ENCODE data around the gene VWA2.

The VWA2 gene

DNA sequence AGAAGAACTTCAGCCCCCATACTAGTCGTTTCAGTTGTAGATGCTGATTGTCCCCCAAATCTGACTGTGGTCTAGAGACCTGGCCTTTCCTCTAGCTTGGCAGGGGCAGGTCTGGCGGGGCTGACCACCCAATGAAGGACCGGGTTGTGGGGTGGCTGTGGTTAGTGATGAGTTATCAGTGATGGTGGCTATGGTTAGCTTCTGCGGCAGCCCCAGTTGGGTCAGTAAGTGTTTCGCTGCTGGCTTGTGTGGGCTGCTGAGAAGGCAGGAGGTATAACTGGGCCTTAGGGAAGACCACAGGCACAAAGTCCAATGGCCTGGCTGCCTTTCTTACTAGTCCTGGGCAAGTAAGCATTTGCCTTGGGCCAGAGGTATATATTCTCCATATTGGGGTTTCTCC, 21.3 kb downstream of the VWA2 start:
- ChIA-PET CTCF (interaction anchor here (1.2 kb wide), 1 partner anchor 13 kb away, joined by 3 read pairs; no protein-coding TSS in a partner anchor), POLR2A (no interaction called here)
- no peaks in the 10 kb centered on the region for H3K9me3 ChIP-seq (ENCODE audit: control insufficient read depth, insufficient read depth, low read depth, low read length)
- H3K27ac ChIP-seq (ENCODE audit: extremely low read depth, low read depth, low read length), result no peak overlapping the region
- H3K4me3 ChIP-seq (ENCODE audit: low read depth, low read length), result no peak overlapping the region
- H3K36me3 ChIP-seq (ENCODE audit: control insufficient read depth in 2 of 2, insufficient read depth in 1 of 2, low read length in 2 of 2), result no peaks in the 10 kb centered on the region
- peaks cover 4% of the 10 kb centered on the region; the same call in 1 of the 2 replicates for H3K4me1 ChIP-seq (ENCODE audit: control insufficient read depth, insufficient read depth, low read length)
- TF ChIP-seq, protein P1, sequence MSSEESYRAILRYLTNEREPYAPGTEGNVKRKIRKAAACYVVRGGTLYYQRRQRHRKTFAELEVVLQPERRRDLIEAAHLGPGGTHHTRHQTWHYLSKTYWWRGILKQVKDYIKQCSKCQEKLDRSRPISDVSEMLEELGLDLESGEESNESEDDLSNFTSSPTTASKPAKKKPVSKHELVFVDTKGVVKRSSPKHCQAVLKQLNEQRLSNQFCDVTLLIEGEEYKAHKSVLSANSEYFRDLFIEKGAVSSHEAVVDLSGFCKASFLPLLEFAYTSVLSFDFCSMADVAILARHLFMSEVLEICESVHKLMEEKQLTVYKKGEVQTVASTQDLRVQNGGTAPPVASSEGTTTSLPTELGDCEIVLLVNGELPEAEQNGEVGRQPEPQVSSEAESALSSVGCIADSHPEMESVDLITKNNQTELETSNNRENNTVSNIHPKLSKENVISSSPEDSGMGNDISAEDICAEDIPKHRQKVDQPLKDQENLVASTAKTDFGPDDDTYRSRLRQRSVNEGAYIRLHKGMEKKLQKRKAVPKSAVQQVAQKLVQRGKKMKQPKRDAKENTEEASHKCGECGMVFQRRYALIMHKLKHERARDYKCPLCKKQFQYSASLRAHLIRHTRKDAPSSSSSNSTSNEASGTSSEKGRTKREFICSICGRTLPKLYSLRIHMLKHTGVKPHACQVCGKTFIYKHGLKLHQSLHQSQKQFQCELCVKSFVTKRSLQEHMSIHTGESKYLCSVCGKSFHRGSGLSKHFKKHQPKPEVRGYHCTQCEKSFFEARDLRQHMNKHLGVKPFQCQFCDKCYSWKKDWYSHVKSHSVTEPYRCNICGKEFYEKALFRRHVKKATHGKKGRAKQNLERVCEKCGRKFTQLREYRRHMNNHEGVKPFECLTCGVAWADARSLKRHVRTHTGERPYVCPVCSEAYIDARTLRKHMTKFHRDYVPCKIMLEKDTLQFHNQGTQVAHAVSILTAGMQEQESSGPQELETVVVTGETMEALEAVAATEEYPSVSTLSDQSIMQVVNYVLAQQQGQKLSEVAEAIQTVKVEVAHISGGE (tag by site-specific recombination; conservative IDR thresholded peaks at IDR 0.05; ENCODE audit: low read depth), result no peak
- TF ChIP-seq ZNF10 (tag by site-specific recombination; IDR thresholded peaks at IDR 0.05) (no peak), ZNF660 (tag by site-specific recombination; IDR thresholded peaks at IDR 0.05) (no peak), GLIS1 (tag by site-specific recombination; IDR thresholded peaks at IDR 0.05) (no peak), ZNF133 (tag by site-specific recombination; IDR thresholded peaks at IDR 0.05) (no peak), ZNF530 (tag by site-specific recombination; IDR thresholded peaks at IDR 0.05; ENCODE audit: low read depth) (no peak), ZFP3 (tag by site-specific recombination; IDR thresholded peaks at IDR 0.05; ENCODE audit: low read depth) (no peak), ZBTB7A (tag by site-specific recombination; IDR thresholded peaks at IDR 0.05; ENCODE audit: low read depth) (no peak), BCL11A (tag by site-specific recombination; IDR thresholded peaks at IDR 0.05; ENCODE audit: low read depth) (no peak), ZNF16 (tag by site-specific recombination; IDR thresholded peaks at IDR 0.05; ENCODE audit: low read depth) (no peak), OVOL3 (tag by site-specific recombination; IDR thresholded peaks at IDR 0.05) (no peak), ZNF549 (tag by site-specific recombination; IDR thresholded peaks at IDR 0.05) (no peak)
- TF ChIP-seq, protein P2, sequence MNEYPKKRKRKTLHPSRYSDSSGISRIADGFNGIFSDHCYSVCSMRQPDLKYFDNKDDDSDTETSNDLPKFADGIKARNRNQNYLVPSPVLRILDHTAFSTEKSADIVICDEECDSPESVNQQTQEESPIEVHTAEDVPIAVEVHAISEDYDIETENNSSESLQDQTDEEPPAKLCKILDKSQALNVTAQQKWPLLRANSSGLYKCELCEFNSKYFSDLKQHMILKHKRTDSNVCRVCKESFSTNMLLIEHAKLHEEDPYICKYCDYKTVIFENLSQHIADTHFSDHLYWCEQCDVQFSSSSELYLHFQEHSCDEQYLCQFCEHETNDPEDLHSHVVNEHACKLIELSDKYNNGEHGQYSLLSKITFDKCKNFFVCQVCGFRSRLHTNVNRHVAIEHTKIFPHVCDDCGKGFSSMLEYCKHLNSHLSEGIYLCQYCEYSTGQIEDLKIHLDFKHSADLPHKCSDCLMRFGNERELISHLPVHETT (tag by site-specific recombination; IDR thresholded peaks at IDR 0.05), result no peak

DNA sequence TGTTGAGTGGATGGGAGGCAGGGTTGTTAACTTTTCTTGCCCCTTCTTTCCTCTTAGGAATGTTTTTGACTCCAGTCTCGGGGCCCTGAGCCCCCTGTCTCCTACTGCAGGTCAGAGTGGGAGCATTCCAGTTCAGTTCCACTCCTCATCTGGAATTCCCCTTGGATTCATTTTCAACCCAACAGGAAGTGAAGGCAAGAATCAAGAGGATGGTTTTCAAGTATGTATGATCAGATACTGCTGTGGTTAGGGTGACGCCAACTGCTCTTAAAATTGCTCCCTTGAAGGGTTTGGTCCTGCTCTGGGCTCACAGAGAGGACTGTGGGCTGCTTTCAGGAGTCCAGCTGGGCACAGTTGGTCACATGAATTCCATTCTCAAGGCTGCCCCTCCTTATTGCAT, 22.0 kb downstream of the VWA2 start:
- ChIA-PET CTCF (no interaction called here), POLR2A (no interaction called here)
- Histone ChIP-seq H3K9me3 (ENCODE audit: control insufficient read depth, insufficient read depth, low read depth, low read length) (no peaks in the 10 kb centered on the region), H3K4me1 (ENCODE audit: control insufficient read depth, insufficient read depth, low read length) (peaks cover 4% of the 10 kb centered on the region; the same call in 1 of the 2 replicates), H3K36me3 (ENCODE audit: control insufficient read depth in 2 of 2, insufficient read depth in 1 of 2, low read length in 2 of 2) (no peaks in the 10 kb centered on the region), H3K27ac (ENCODE audit: extremely low read depth, low read depth, low read length) (no peak overlapping the region), H3K4me3 (ENCODE audit: low read depth, low read length) (no peak overlapping the region)
- TF ChIP-seq ZNF394 (tag by site-specific recombination; IDR thresholded peaks at IDR 0.05; ENCODE audit: borderline replicate concordance), result no peak

DNA sequence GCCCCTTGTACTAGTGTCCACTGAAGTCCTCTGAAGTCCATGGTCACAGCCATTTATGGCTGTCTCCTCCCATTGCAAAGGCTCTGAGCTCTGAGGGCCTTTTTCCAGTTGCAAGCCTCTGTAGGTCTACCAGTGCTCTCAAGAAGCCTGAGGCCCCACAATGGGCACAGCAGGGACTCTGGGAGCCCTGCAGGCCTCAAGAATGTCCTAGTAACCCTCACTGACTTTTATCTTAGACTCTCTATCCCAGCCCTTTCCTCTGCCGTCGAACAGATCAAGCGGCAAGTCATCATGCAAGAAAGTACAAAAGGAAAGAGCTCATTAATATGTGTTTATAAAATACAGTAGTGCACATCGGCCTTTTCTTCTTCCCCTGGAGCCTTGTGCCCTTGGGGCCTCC, 23.4 kb downstream of the VWA2 start:
- TF ChIP-seq, protein P3, sequence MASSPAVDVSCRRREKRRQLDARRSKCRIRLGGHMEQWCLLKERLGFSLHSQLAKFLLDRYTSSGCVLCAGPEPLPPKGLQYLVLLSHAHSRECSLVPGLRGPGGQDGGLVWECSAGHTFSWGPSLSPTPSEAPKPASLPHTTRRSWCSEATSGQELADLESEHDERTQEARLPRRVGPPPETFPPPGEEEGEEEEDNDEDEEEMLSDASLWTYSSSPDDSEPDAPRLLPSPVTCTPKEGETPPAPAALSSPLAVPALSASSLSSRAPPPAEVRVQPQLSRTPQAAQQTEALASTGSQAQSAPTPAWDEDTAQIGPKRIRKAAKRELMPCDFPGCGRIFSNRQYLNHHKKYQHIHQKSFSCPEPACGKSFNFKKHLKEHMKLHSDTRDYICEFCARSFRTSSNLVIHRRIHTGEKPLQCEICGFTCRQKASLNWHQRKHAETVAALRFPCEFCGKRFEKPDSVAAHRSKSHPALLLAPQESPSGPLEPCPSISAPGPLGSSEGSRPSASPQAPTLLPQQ (tag by site-specific recombination; IDR thresholded peaks at IDR 0.05), result no peak
- Histone ChIP-seq H3K9me3 (ENCODE audit: control insufficient read depth, insufficient read depth, low read depth, low read length) (no peaks in the 10 kb centered on the region), H3K4me1 (ENCODE audit: control insufficient read depth, insufficient read depth, low read length) (peaks cover 4% of the 10 kb centered on the region; the same call in 1 of the 2 replicates), H3K27ac (ENCODE audit: extremely low read depth, low read depth, low read length) (no peak overlapping the region), H3K4me3 (ENCODE audit: low read depth, low read length) (no peak overlapping the region), H3K36me3 (ENCODE audit: control insufficient read depth in 2 of 2, insufficient read depth in 1 of 2, low read length in 2 of 2) (no peaks in the 10 kb centered on the region)
- POLR2A ChIA-PET, result interaction anchor here (0.7 kb wide), 1 partner anchor 352 kb away, joined by 3 read pairs; no protein-coding TSS in a partner anchor
- CTCF ChIA-PET, result interaction anchor here (1.6 kb wide), 1 partner anchor 42 kb away, joined by 5 read pairs; no protein-coding TSS in a partner anchor
